ENCODE measurements around the gene ZBTB33.

DNA sequence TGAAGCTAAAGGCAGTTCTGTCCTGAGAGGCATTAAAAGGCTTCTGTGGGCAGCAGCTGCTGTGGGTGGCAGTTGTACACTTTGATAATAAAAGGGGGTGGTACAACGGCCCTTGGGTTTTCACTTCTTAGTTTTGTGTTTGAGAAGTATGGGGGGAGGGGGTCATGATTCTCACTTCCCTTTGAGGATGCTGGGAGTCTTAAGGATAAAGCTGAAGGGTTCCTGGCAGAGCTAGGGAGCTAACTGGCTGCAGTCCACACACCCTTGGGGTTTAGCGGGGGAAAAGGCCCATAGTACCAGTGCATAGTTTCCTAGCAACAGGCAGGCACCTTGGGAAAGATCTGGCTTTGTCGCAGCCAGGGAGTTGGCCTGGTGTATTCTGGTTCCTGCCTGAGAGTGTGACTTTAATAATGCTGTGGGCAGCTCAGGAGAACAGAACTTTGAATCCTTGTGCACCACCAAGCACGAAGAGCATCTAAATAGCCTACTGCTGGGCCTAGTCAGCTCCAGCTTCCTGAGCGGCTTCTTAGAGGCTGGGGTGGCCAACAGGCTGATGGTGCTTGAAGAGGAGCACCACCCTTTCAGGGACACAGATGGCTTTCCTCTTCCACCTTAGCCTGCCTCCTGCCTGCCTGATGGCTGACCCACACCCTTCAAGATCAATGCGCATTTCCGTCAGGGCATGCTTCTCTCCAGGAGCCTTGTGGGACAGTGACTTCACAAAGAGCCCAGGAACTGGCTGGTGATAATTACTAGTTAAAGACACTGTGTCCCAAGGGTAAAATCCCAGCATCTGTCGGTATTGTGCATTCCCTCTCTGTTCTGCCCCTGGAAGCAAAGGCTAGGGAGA lies 12.5 kb downstream of the ZBTB33 start:
- TF ChIP-seq CTCF (IDR thresholded peaks at IDR 0.05; ENCODE audit: insufficient read depth, low read length, poor library complexity, severe bottlenecking) (no peak), EZH2phosphoT487 (conservative IDR thresholded peaks at IDR 0.05; ENCODE audit: low read length) (no peak)

Data from SU-DHL-6 (cell line).